SKM-1 treated with dmso at 0.1 percent for 144 hours (cell line): Measurements from ENCODE around the gene KCNMB2.

Source experiments
- DNase-seq: peaks from one replicate; lab custom pipeline; 2025; ENCODE audit not compliant: unreplicated experiment; lab: John Stamatoyannopoulos, UW

Gene KCNMB2

GRCh38 chr3:178634975-178635374 is 98.7 kb downstream of the KCNMB2 start:
- no peak for DNase-seq

DNA sequence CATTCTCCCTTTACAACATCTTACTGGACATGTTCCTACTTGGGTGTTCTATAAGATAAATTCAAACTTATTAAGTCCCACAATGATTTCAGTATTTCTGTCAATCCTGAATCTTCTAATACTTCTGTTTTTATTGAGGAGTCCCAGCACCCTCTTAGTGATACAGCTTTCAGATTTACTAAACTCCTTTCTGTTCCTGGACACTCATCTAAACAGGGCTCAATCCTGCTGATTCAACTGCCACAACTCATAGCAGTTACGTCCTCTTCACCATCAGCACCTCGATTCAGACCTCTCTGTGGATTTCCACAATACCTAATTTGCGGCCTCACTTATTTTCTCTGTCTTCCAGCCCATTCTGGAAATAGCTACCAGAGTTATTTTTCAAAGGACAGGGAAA is 101.6 kb downstream of the KCNMB2 start:
- DNase-seq = no peak

DNA sequence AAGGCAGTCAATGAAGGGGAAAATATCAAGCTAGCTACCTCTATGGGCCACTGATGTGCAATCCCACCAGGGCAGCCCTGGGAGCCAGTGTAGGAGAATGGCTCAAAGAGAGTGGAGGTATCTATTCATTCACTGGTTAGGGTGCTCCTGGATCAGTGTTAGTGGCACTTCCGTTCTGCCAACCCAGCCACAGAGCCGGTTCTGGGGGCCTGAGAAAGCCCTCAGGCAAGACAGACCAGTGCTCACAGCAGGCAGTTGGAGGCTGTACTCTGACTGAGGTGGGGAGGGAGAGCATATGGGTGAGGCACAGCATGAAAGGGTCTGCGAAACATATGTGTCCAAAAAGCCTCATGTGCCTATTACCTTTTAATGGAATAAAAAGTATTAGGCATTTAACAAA is 109.3 kb downstream of the KCNMB2 start:
- no peak for DNase-seq

DNA sequence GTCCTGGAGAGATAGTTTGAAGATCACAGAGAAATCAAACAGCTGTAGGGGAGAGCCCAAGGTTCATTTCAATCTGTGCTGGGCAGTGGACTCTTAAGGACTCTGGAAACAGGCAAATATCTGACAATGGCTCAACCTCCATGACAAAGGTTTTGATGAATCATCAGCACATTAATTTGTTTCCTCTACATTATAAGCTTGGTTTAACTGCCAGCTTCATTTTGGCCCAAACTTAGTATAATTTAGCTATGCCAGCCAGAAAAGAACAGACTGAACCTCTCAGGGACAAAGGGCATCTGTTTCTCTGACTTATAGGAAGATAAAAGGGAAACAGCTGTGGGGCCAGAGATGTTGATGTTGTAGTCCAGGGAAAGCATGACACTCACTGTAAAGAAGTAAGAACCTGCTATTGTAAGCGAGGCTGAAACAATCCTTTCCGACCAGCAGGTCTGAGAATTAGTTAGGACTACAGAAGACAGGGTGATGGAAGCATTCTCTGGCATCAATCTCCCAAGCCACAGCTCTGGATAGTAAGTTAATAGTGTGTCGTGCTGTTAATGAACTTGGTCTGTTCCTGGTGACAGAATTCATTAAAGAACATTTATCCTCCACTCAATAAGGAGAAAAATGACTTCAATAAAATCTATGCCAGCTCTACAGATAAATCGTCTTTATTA is 110.1 kb downstream of the KCNMB2 start:
- no peak for DNase-seq

DNA sequence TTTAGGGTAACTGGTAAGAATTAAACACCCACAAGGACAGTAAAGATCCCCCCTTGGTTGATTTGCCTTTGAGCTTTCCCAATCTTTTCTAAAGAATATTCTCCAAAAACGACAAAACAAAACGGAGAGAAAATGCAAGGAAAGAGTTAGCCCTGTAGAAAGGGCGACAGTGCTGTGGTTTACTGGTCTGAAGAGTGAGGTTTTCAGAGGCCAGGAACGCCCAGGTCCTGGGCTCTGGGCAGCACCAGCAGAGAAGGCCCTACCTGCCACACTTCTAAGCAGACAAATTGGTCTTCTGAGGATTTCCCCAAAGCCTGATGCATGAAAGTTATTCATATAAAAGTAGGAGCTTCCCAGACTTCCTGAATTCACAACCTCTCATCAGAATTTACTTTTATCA is 119.3 kb downstream of the KCNMB2 start:
- DNase-seq = no peak

GRCh38 chr3:178658694-178659325 is 122.6 kb downstream of the KCNMB2 start:
- DNase-seq = no peak

GRCh38 chr3:178663201-178663934 is 127.1 kb downstream of the KCNMB2 start:
- no peak for DNase-seq

DNA sequence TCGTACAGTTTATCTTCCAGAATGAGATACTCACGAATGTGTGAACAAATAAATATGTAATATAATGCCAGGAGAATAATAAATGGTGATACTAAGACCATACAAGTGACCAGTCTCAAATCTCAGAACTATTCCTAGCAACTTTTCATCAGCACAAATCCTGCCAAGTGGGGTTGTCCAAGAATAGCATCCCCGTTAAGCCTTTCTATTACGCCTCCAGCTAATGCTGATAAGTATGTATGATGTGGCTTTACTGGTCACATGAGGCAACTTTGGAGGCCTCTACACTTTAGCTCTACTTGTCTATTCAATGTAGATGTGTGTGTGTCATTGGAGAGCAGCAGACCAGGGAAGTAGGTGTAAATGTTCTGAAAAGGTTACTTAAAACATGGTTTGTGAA is 129.5 kb downstream of the KCNMB2 start:
- DNase-seq = no peak

- no peak for DNase-seq
These were observed 132.9 kb downstream of the KCNMB2 start for GRCh38 chr3:178669022-178669601.

GRCh38 chr3:178669758-178670157 is 133.5 kb downstream of the KCNMB2 start:
- DNase-seq = no peak

DNA sequence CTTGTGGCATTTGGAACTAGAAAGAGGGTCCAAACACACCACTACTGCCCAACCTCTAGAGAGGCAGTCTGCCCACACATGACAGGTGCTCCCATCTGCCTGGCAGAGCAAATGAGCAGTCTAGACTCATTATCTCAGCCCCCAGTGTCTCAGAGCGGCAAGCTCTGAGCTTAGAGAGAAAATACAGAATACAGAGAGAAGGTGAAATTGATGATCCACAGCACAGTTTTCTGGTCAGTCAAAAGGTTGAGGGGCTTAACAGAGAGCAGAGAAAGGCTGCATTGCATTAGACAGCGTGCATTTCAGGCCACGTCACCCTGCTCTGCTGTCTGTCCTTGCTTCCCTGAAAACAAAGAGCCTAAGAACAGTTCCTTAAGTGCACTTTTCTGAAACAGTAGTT is 135.1 kb downstream of the KCNMB2 start:
- DNase-seq = no peak

DNA sequence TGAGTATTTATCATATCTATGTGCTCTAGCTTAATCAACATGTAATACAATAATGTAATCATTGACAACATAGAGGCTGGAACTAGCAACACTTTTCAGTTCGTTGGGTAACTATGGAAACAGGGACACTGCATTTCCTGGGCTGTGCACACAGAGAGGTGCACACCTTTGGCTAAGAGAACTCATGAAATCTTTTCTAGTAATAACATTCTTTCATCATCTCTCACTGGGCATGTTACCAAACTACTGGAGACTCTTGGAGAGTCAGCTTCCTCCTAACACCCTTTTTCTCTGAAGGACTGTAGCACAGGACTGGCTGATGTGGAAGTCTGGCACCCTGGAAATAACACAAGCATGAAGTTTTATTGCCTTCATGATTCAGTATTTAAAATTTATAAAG is 135.6 kb downstream of the KCNMB2 start:
- DNase-seq = no peak

DNA sequence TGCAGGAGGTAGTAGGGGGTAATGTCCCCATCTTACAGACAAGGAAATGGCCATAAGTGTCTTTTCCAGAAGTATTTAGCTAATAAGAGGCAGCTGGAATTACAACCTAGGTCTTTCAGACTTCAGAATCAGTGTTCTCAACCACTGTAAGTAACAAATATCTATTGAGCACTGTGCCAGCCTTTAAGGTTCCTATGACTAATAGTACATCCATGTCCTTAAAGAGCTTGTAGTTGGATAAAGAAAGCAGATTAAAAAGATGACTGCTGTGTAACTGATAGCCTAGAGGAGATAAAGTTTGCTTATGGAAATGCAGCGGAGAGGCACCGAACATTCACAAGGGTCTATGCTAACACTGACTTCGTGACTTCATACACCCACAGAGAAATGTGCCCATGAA is 136.0 kb downstream of the KCNMB2 start:
- no peak for DNase-seq

GRCh38 chr3:178673529-178673928 is 137.3 kb downstream of the KCNMB2 start:
- DNase-seq = no peak

DNA sequence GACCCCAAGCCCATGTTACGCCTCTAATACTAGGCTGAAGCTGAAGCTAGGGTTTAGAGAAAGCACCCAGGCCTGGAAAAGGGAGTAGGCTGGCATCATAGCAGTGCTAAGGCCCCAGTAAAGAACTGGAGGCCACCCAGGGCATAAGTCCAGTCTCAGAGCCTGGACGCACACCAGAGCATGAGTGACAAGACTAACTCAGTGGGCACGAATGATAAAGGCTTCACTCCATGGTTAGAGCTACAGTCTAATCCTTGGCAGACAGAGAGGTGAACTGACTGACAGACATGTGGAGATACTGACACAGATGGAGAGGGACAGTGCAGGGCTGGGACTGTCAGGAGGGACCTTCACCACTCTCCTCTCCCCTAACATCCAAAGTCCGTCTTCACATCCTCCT is 139.8 kb downstream of the KCNMB2 start:
- no peak for DNase-seq

GRCh38 chr3:178676942-178677790 is 140.9 kb downstream of the KCNMB2 start:
- no peak for DNase-seq

DNA sequence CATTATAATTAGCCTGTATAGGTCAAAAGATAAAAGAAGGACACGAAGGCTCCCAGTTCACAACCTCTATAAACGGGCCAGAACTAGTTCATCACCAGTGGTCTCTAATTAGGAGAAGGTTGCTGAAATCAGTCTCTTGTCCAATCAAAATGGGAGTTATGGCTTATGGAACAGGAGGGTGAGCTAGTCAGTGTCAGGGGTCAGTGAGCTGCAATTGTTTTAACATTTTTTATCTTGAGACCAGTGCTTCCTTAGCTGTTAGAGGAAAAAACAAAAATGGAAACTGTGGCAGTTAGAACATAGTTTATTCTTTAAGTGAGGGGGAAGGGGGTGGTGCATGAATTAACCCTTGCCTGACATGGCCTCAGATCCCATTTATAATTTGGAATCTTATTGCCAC is 141.7 kb downstream of the KCNMB2 start:
- no peak for DNase-seq

GRCh38 chr3:178680037-178680436 is 143.8 kb downstream of the KCNMB2 start:
- no peak for DNase-seq

DNA sequence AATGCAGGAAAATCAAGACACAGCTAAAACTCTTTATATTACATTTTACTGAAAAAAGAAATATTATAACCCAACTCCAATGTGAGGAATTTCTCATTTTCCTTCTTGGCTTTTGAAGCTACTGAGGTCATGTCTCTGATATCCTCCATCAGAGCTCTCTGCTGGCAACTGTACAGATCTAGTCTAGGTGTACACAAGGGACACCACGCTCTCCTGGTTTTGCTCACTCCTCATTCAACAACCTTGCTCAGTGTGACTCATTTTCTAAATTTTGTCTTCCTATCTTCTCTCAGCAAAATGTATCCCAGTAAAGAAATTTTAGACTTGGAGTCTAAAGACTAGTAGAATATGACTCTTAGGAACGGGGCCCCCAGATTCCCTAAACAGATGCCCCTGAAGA is 144.3 kb downstream of the KCNMB2 start:
- DNase-seq = no peak

DNA sequence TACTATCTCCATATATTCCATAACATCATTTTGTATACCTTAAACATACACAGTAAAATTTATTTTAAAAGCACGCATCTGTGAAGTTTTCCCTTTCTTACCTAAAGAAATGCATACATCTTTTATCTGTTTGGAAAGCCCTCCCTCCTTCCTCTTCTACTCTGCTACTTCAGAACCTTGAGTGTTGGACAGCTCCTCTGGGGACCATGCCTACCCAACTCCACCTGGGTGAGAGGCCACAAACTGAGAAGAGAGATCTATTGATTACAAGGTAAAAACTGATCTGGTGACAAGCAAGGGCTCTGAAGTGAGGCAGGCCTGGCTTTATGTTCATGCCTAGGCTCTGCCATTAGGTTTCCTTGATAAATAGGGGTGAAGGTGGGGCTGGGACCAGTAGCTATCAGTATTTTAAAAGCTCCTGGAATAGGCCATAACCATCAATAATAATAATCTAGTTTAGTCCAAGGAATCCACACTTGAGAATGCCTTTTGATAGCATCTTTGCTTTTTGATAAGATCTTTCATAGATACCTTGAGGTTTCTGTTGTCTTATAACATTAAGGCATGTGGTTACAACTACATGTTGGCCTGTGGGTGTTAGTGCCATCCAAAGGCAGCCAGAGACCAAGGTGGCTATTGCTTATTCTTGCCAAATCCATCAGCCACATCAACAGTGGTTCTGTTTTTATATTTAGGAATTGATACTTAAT is 148.8 kb downstream of the KCNMB2 start:
- DNase-seq = no peak

DNA sequence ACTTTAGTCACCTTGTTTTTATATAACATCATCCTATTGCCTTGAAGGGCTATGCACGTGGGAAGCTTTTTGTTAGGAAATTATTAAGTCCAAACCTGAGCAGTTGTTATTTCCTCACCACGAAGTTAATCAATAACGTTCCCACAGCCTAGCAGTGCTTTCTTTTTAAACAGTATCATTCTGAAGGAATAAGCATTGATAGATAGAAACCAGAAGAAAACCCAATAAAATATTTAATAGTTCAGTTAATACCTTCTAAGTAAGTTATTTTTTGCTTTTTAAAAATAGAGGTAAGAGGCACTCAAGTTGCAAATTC is 149.3 kb downstream of the KCNMB2 start:
- DNase-seq = no peak
